HAP-1 (cell line): ENCODE data around the gene WDFY3.

Experiments used
- DNase-seq, 2 experiments: peaks; one replicate each; pipeline ENCODE4 v3.0.0-alpha.2; 2016 to 2020; ENCODE audit warnings: low spot score in 2 of 2
- H3K27me3 ChIP-seq: fragments of 250-450 bp; sonication (Bioruptor Pico); 2 replicates; pipeline ENCODE4 v1.5.1; 2020; ENCODE audit warnings: low read depth, mild to moderate bottlenecking, moderate library complexity
- H3K36me3 ChIP-seq: fragments of 250-450 bp; sonication (Bioruptor Pico); replicated peaks from 2 replicates; pipeline ENCODE4 v1.5.1; 2020; ENCODE audit warnings: mild to moderate bottlenecking
- H3K4me1 ChIP-seq: fragments of 250-450 bp; sonication (Bioruptor Pico); 2 replicates; pipeline ENCODE4 v1.5.1; 2020; ENCODE audit warnings: mild to moderate bottlenecking
- H3K4me3 ChIP-seq: fragments of 250-450 bp; sonication (Bioruptor Pico); 2 replicates; pipeline ENCODE4 v1.5.1; 2020; ENCODE audit warnings: mild to moderate bottlenecking, moderate library complexity
- H3K9me3 ChIP-seq: fragments of 250-450 bp; sonication (Bioruptor Pico); 2 replicates; pipeline ENCODE4 v1.5.1; 2020; ENCODE audit warnings: mild to moderate bottlenecking, moderate library complexity
- in situ Hi-C: fragments of 300-500 bp; cut with MboI; formaldehyde crosslinking; loops from 3 replicates; pipeline ENCODE4 v1.14.3; 2020; ENCODE audit warnings: low sequenced_read_pairs, inconsistent platforms, mixed read lengths

Gene WDFY3

DNA sequence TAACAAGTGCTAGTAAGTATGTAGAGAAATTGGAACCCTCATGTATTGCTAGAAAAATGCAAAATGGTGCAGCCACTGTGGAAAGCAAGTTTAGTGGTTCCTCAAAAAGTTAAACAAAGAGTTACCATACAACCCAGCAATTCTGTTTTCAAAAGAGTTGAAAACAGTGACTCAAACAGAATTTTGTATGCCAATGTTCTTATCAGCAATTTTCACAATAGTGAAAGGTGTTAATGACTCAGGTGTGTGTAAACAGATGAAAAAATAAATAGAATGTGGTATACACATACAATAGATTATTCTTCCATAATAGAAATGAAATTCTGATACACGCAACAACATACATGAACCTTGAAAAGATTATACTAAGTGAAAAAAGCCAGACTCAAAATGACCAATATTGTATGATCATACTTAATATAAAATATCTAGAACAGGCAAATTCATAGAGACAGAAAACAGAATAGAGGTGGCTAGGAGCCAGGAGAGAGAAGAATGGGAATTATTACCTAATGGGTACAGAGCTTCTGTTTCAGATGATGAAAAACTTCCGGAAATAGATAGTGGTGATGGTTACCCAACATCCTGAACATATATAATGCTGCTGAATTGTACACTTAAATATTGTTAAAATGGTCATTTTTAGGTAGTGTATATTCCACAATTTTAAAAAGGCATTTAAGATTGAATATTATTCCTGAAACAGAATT is 51.6 kb downstream of the WDFY3 start:
- peaks cover 3% of the 10 kb centered on the region for H3K4me1 ChIP-seq
- no peaks in the 10 kb centered on the region for H3K27me3 ChIP-seq
- in situ Hi-C loops = no loop called here
- DNase-seq = no peak
- H3K9me3 ChIP-seq = no peaks in the 10 kb centered on the region
- H3K4me3 ChIP-seq = no peak overlapping the region
- H3K36me3 ChIP-seq = peaks cover 3% of the 10 kb centered on the region; the same call in 1 of the 2 replicates

DNA sequence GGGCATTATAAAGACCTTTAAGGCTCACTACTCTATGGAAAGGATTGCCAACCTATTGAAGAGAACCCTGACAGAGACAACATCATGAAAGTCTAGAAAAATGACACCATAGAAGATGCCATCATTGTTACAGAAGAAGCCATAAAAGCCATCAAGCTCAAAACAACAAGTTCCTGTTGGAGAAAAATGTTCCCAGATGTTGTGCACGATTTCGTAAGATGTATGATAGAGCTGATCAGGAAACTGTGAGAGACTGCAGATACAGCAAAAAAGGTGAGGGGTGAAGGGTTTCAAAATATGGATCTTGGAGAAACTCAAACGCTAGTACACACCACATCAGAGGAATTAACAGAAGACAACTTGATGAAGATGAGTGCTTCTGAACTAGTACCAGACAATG is 53.3 kb downstream of the WDFY3 start:
- DNase-seq = no peak
- in situ Hi-C loops = no loop called here
- Histone ChIP-seq H3K27me3 (no peaks in the 10 kb centered on the region), H3K4me1 (peaks cover 3% of the 10 kb centered on the region), H3K4me3 (no peak overlapping the region), H3K9me3 (no peaks in the 10 kb centered on the region), H3K36me3 (no peaks in the 10 kb centered on the region)

DNA sequence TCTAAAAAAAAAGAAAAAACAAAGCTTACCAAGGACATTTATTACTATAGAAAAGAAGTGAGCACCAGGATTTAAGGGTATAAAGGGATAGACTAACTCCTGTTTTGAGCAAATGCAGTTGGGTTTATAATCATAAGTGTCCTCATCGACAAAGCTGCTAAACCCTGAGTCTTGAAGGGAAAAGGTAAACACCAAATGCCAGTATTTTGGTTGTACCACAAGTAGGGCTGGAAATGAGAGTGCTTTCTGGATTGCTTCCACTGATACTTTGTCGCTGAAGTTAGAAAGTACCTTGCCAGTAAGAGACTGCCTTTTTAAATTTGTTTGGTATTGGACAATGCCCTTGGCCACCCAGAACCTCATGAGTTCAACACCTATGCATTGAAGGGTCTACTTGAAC is 53.7 kb downstream of the WDFY3 start:
- DNase-seq = no peak
- Histone ChIP-seq H3K36me3 (no peaks in the 10 kb centered on the region), H3K27me3 (no peaks in the 10 kb centered on the region), H3K4me1 (peaks cover 3% of the 10 kb centered on the region), H3K9me3 (no peaks in the 10 kb centered on the region), H3K4me3 (no peak overlapping the region)
- in situ Hi-C loops = no loop called here

DNA sequence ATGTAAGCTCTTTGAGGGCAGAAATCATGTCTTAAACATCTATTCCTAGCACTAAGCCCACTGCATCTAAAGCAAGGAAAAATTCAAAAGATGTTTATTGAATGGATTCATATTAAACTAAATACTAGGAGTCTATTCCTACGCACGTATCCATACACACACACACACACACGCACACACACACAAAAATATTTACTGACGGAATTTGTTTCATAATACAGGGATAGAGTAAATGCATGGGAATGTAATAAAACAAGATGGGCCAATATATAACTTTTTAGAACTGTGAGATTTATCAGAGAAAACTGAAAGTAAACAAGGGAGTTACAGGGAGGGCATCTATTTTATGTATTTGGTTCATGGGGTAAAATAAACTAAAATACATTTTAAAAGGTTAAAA is 57.6 kb downstream of the WDFY3 start:
- no peaks in the 10 kb centered on the region for H3K9me3 ChIP-seq
- H3K27me3 ChIP-seq = no peaks in the 10 kb centered on the region
- no peak for DNase-seq
- no peaks in the 10 kb centered on the region for H3K36me3 ChIP-seq
- no peak overlapping the region for H3K4me3 ChIP-seq
- no peaks in the 10 kb centered on the region for H3K4me1 ChIP-seq
- in situ Hi-C loops = no loop called here

DNA sequence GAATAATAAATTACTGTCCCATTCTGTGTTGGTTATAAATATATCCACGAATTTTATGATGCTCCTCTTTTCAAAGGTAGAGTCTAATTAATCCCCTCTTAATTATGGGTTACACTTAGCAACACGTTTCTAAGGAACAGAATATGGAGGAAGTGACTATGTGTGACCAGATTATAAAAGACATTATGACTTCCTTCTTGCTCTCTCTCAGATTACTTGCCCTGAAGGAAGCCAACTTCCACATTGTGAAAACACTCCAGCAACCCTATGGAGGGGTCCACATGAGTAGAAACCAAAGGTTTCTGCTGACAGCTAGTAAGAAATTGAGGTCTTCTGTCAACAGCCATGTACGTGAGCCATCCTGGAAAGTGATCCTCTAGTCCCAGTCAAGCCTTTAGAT is 59.3 kb downstream of the WDFY3 start:
- no peaks in the 10 kb centered on the region for H3K27me3 ChIP-seq
- no peak for DNase-seq
- peaks cover 11% of the 10 kb centered on the region for H3K4me1 ChIP-seq
- H3K36me3 ChIP-seq = no peaks in the 10 kb centered on the region
- no peak overlapping the region for H3K4me3 ChIP-seq
- in situ Hi-C loops = no loop called here
- no peaks in the 10 kb centered on the region for H3K9me3 ChIP-seq

DNA sequence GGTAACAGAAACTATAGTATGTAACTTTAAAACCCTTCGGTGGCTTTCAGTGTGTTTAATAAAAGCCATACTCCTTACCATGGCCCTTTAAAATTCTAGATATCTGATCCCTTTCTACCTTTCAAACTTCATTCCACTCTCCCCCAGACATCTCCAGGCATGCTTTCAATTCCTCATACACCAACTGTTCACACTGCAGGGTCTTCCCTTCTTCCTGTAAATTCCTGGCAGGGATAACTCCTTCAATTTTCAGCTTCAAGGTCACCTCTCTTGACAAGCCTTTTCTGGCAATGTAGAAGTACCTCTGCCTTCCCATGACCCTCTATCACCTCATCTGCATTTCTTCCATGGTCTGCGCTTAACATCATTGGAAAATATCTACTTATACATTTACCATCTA is 60.8 kb downstream of the WDFY3 start:
- in situ Hi-C loops = no loop called here
- peaks cover 20% of the 10 kb centered on the region for H3K4me1 ChIP-seq
- H3K27me3 ChIP-seq = no peaks in the 10 kb centered on the region
- no peak overlapping the region for H3K4me3 ChIP-seq
- no peaks in the 10 kb centered on the region for H3K9me3 ChIP-seq
- DNase-seq = no peak
- no peaks in the 10 kb centered on the region for H3K36me3 ChIP-seq

DNA sequence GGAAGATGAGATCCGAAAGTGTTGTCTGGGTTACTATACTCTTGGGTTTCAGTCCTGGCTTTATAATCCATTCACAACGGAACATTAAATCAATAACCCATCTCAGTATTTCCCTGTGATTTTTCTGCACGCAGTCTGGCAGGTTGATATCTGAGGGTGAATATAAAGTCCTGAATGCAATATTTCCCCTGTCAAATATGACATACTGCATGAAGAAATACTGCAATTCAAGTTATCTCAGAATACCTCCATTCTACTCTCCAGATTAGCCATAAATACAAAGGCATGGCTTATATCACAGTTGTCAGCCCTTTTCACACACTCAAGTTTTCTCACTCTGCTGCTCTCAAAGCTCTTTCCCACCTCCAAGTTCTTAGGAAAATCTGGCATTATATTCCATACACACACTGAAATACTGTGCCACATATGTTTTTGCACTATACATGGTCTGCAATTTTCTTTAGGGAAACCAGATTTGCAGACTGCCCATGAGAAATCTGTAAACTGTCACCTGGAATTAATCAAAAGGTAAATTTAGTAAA is 64.7 kb downstream of the WDFY3 start:
- no peak for DNase-seq
- H3K4me1 ChIP-seq = peaks cover 32% of the 10 kb centered on the region
- no peaks in the 10 kb centered on the region for H3K9me3 ChIP-seq
- no peaks in the 10 kb centered on the region for H3K27me3 ChIP-seq
- no peaks in the 10 kb centered on the region for H3K36me3 ChIP-seq
- no peak overlapping the region for H3K4me3 ChIP-seq
- in situ Hi-C loops = no loop called here

DNA sequence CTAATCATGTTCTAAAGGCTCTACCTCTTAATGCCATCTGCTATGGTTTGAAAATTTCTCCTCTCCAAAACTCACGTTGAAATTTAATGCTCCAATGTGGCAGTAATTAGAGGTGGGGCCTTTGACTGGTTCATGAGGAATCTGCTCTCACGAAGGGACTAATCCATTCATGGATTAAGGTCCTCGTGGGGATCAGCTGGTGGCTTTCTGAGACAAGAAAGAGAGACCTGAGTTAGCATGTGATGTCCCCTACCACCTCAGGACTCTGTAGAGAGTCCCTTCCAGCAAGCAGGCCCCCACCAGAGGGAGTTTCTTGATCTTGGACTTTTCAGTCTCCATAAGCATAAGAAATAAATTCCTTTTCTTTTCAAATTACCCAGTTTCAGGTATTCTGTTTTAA is 65.3 kb downstream of the WDFY3 start:
- no peak overlapping the region for H3K4me3 ChIP-seq
- H3K4me1 ChIP-seq = peaks cover 32% of the 10 kb centered on the region
- H3K27me3 ChIP-seq = no peaks in the 10 kb centered on the region
- in situ Hi-C loops = no loop called here
- H3K9me3 ChIP-seq = no peaks in the 10 kb centered on the region
- H3K36me3 ChIP-seq = no peaks in the 10 kb centered on the region
- peak in 1 of 2 experiments; percentile 13 for DNase-seq

DNA sequence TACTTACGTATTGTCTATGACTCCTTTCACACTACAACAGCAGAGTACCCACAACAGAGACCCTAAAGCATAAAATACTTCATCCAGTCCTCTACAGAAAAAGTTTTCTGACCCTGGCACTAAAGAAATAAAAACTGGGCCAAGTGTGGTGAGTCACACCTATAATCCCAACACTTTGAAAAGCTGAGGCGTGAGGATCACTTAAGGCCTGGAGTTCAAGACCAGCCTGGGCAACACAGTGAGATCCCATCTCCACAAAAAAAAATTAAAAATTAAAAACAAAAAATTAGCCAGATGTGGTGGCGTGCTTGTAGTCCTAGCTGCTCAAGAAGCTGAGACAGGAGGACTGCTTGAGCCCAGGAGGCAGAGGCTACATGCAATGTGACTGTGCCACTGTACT is 66.9 kb downstream of the WDFY3 start:
- DNase-seq = no peak
- Histone ChIP-seq H3K36me3 (no peaks in the 10 kb centered on the region; the same call in 1 of the 2 replicates), H3K27me3 (no peaks in the 10 kb centered on the region), H3K4me3 (no peak overlapping the region), H3K9me3 (no peaks in the 10 kb centered on the region), H3K4me1 (peaks cover 32% of the 10 kb centered on the region)
- in situ Hi-C loops = no loop called here

DNA sequence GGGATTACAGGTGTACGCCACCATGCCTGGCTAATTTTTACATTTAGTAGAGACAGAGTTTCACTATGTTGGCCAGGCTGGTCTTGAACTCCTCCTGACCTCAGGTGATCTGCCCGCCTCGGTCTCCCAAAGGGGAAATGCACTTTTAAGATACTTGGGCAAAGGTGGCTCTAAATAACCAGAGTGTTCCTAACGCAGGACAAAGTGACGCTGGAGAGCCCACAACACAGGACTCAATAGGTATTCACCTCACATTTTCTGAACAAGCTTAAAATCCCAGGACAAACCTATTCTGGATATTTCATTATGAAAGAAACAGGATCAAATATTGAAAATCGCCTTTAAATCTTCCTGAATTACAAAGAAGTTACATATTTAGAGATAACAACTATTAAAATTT is 69.0 kb downstream of the WDFY3 start:
- H3K4me1 ChIP-seq = peaks cover 34% of the 10 kb centered on the region
- H3K36me3 ChIP-seq = no peaks in the 10 kb centered on the region; the same call in 1 of the 2 replicates
- H3K27me3 ChIP-seq = no peaks in the 10 kb centered on the region
- H3K4me3 ChIP-seq = no peak overlapping the region
- DNase-seq = peak in 1 of 2 experiments; percentile 17
- in situ Hi-C loops = no loop called here
- no peaks in the 10 kb centered on the region for H3K9me3 ChIP-seq

DNA sequence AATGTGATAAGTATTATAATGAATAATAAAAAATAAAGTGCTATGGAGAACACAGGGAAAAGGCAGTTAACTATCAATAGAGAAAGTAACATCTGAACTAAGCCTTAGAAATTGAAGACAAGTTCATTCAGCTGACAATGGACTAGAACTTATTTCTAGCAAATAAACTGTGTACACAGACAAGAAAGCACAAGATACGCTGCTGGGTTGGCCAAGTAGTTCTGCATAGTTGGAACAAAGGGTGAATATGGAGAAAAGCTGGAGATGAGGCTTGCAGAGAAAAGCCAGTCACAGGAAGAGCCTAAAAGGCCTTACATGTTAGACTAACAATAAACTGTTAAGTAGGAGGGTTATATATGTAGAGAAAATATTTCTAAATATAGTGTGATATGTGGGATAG is 71.2 kb downstream of the WDFY3 start:
- in situ Hi-C loops = no loop called here
- Histone ChIP-seq H3K4me3 (no peak overlapping the region), H3K27me3 (no peaks in the 10 kb centered on the region), H3K9me3 (no peaks in the 10 kb centered on the region), H3K36me3 (no peaks in the 10 kb centered on the region; the same call in 1 of the 2 replicates), H3K4me1 (peaks cover 20% of the 10 kb centered on the region)
- DNase-seq = no peak

DNA sequence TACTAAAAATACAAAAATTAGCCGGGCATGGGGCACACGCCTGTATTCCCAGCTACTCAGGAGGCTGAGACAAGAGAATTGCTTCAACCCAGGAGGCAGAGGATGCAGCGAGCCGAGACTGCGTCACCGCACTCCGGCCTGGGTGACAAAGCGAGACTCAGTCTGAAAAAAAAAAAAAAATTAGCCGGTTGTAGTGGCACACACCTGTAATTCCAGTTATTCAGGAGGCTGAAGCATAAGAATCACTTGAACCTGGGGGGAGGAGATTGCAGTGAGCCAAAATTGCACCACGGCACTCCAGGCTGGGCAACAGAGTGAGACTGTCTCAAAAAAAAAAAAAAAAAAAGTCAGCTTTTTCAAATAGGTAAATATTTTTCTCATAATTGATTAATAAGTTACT is 71.9 kb downstream of the WDFY3 start:
- in situ Hi-C loops = no loop called here
- no peaks in the 10 kb centered on the region; the same call in 1 of the 2 replicates for H3K36me3 ChIP-seq
- H3K9me3 ChIP-seq = no peaks in the 10 kb centered on the region
- H3K4me1 ChIP-seq = peaks cover 20% of the 10 kb centered on the region
- no peak overlapping the region for H3K4me3 ChIP-seq
- no peak for DNase-seq
- H3K27me3 ChIP-seq = no peaks in the 10 kb centered on the region

DNA sequence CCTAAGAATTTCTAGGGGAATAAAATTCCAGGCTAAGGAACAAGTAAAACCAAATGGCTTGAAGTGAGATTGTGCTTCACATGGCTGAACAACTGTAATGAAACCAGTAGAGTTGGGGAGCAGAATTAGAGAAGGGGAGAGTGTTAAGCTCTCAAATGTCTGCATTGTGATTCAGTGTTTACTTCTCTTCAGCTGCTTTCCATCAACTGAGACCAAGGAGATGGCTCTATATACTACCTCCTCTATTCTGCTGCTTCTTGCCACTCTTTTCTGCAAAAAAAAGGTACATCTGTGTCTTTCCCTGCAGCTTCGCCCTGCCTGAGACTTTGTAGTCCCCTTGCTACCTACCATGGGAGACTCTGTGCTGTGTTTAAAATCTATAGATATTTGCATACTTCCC is 73.5 kb downstream of the WDFY3 start:
- Histone ChIP-seq H3K4me1 (peaks cover 15% of the 10 kb centered on the region), H3K4me3 (no peak overlapping the region), H3K36me3 (no peaks in the 10 kb centered on the region; the same call in 1 of the 2 replicates), H3K27me3 (no peaks in the 10 kb centered on the region), H3K9me3 (no peaks in the 10 kb centered on the region)
- in situ Hi-C loops = no loop called here
- no peak for DNase-seq

DNA sequence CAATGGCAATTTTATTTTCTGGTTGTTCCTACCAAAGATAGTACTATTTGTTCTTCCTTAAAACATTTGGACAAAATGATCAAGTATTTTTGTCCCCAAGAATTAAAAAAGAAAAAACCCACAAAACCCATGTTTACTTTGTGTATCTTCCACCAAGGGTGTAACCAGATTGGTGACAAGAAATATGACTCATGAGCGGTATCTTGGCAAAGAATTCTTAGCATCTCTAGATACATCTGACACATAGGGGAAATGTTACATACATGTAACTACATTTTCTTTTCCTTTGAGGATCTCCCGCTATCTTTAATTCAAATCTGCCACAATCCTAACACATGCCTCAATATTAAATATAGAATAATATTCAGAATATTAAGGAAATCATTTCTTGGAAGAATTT is 78.7 kb downstream of the WDFY3 start:
- Histone ChIP-seq H3K9me3 (no peaks in the 10 kb centered on the region), H3K4me3 (no peak overlapping the region), H3K36me3 (no peaks in the 10 kb centered on the region; the same call in 1 of the 2 replicates), H3K4me1 (peaks cover 12% of the 10 kb centered on the region), H3K27me3 (no peaks in the 10 kb centered on the region)
- in situ Hi-C loops = no loop called here
- DNase-seq = no peak
